HG03520 (cell line): ENCODE data around the gene C10orf53.
"Not testable (repeated sequence)": the region's sequence is repeated elsewhere in the genome, so short reads cannot be mapped to it uniquely, and the experiment has no call there.

ENCODE experiments used
- ATAC-seq: cut with Tn5 transposase; IDR thresholded peaks from one replicate; pipeline ENCODE4 v1.9.1; 2021; ENCODE audit warnings: mild to moderate bottlenecking, moderate library complexity; ENCODE audit not compliant: unreplicated experiment

Gene C10orf53

GRCh38 chr10:49652421-49653272 is 26.8 kb upstream of the C10orf53 start:
- ATAC-seq = no peak

GRCh38 chr10:49653273-49653929 is 26.1 kb upstream of the C10orf53 start:
- no peak for ATAC-seq

GRCh38 chr10:49654036-49654693 is 25.3 kb upstream of the C10orf53 start:
- ATAC-seq = no peak

GRCh38 chr10:49655099-49655498 is 24.4 kb upstream of the C10orf53 start:
- no peak for ATAC-seq

GRCh38 chr10:49656845-49657493 is 22.5 kb upstream of the C10orf53 start:
- no peak for ATAC-seq

- ATAC-seq = no peak
Measured at GRCh38 chr10:49657606-49658005, 21.8 kb upstream of the C10orf53 start.

- ATAC-seq = no peak
Measured at GRCh38 chr10:49661140-49661856, 18.2 kb upstream of the C10orf53 start.

GRCh38 chr10:49662169-49662830 is 17.2 kb upstream of the C10orf53 start:
- no peak for ATAC-seq

GRCh38 chr10:49663596-49663995 is 15.9 kb upstream of the C10orf53 start:
- ATAC-seq = no peak

GRCh38 chr10:49664006-49664841 is 15.2 kb upstream of the C10orf53 start:
- no peak for ATAC-seq

GRCh38 chr10:49664842-49665355 is 14.6 kb upstream of the C10orf53 start:
- ATAC-seq = no peak

- ATAC-seq = no peak
Measured at GRCh38 chr10:49666054-49666615, 13.3 kb upstream of the C10orf53 start.

- no peak for ATAC-seq
Measured at GRCh38 chr10:49666685-49667084, 12.8 kb upstream of the C10orf53 start.

GRCh38 chr10:49667991-49668390 is 11.5 kb upstream of the C10orf53 start:
- ATAC-seq = no peak

- ATAC-seq = no peak
Measured at GRCh38 chr10:49668684-49669083, 10.8 kb upstream of the C10orf53 start.

GRCh38 chr10:49678827-49679479 is 498 bp upstream of the C10orf53 start:
- no peak for ATAC-seq

GRCh38 chr10:49682449-49682848 is 3.0 kb downstream of the C10orf53 start:
- ATAC-seq = not testable (repeated sequence)

GRCh38 chr10:49682879-49683278 is 3.4 kb downstream of the C10orf53 start:
- no peak for ATAC-seq
